HUDEP-2 (cell line): ENCODE measurements around the gene FILIP1.
"Not testable (repeated sequence)": the region's sequence is repeated elsewhere in the genome, so short reads cannot be mapped to it uniquely, and the experiment has no call there.

Experiments
- DNase-seq, 76 experiments: peaks; one replicate each; lab custom pipeline; 2025; ENCODE audit not compliant: unreplicated experiment in 76 of 76; lab: John Stamatoyannopoulos, UW

The FILIP1 gene

GRCh38 chr6:75422024-75422639, 71.5 kb downstream of the FILIP1 start:
- DNase-seq, result no peak

GRCh38 chr6:75421316-75422023, 72.1 kb downstream of the FILIP1 start:
- DNase-seq, result no peak

GRCh38 chr6:75419980-75420379, 73.6 kb downstream of the FILIP1 start:
- no peak for DNase-seq

DNA sequence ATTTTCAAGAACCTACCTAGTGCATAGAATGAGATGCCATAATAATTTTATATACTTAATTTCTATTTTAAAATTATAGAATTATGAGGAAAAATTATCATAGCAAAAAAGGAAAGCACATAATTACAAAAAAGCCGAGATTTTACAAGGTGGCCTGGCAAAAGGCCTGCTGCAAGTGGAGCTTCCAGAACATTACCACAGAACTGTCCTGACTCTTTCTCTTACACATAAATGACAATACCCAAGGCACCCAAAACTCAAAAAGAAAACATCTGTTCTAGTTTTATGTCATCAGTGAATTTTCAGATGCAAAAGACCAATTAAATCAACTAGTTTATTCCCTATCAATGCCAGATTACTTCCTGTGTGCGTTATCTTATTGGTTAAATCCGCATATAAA, 74.2 kb downstream of the FILIP1 start:
- DNase-seq, result no peak

- DNase-seq, result no peak
These were observed 75.4 kb downstream of the FILIP1 start for GRCh38 chr6:75418233-75418632.

GRCh38 chr6:75416443-75416842, 77.2 kb downstream of the FILIP1 start:
- no peak for DNase-seq

DNA sequence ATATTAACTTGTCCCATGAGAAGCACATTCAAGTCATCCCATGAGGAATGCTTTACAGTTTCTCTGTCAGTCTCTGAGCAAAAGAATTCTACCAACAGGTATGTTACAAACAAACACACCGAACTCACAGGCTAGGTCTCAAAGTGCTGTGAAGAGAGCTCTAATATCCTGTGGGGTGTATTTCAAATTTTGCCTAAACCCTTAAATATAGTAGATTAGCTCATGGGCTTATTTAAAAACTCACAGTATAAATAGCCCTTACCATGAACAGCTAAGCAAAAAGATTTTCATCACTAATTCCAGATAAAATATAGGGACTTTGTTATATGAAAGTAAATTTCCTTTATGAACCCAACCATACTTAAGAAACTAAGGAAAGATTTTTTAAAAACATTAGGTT, 77.8 kb downstream of the FILIP1 start:
- DNase-seq, result no peak

DNA sequence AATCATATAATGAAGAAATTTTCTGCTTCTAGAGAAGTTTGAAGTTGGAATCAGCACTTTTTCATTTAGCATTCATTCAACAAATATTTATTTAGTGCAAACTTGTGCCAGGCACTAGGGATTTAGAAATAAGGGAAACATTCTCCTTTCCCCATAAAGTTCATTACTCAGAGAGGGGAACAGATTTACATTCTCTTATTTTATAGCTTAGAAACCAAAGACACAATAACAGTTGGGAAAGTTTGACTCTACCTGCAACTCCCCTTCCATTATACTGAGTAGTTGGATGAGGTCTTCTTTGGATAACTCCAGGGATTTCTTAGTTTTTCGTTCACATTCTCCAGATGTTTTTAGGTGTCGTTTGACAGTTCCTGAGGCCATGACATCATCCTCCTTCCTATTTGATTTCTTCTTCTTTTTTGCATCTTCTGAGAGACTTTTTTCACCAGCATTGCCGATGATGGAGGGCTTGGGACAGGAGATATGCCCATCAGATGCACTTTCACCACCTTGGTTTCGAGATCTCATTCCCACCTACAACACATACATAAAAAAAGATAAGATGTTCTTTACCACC, 79.1 kb downstream of the FILIP1 start:
- no peak for DNase-seq

DNA sequence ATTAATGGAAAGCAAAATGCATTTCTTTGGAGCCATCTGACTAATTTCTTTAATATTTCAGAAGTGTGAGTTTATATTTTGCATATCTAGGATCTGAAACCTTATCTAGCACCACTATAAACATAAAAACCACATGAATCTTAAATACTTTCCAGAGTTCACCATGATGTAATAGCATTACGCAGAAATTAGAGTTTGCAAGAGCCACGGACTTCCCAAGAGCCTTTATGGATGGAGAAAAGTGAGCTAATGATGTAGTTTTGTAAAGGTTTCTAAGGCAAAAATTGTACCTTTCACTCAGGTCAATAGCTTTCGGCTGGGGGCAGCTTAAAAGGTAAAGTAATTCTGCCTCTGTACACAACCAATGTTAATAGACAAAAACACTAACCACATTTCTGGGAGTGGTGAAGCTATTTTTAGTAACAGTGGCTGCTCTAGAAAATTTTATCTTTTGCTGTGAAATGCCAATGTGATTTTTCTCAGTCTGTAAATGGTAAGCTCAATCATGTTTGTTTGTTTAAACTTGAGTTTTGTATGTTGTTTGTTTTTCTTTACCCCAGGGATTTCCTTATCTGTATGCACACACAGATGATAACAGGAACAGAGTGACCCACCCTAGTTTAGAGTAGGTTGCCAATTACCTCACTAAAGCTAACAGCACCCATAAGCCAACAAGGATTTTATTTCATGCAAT, 80.5 kb downstream of the FILIP1 start:
- no peak for DNase-seq

DNA sequence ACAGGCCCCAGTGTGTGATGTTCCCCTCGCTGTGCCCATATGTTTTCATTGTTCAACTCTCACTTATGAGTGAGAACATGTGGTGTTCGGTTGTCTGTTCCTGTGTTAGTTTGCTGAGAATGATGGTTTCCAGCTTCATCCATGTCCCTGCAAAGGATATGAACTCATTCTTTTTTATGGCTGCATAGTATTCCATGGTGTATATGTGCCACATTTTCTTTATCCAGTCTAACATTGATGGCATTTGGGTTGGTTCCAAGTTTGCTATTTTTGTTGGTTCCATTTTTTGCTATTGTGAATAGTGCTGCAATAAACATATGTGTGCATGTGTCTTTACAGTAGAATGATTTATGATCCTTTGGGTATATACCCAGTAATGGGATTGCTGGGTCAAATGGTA, 83.0 kb downstream of the FILIP1 start:
- DNase-seq, result not testable (repeated sequence)

GRCh38 chr6:75409928-75410327, 83.7 kb downstream of the FILIP1 start:
- DNase-seq, result no peak

DNA sequence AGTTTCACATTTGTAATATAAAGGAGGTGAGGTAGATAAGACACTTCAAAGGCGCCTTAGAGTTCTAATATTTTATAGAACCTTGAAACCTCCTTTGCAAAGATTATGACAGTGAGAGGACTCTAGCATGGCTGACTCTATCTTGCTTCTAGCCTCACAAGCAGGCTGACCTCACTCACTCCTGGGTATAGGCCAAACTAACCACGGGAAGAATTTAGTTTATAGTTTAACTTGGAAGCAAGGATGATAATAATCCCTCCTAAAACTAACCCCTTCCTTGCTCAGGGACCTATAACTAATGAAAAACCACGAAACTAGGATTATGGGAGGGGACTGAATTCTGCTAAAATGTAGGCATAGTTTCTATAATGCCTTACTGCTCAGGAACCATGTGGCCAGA, 84.3 kb downstream of the FILIP1 start:
- no peak for DNase-seq

DNA sequence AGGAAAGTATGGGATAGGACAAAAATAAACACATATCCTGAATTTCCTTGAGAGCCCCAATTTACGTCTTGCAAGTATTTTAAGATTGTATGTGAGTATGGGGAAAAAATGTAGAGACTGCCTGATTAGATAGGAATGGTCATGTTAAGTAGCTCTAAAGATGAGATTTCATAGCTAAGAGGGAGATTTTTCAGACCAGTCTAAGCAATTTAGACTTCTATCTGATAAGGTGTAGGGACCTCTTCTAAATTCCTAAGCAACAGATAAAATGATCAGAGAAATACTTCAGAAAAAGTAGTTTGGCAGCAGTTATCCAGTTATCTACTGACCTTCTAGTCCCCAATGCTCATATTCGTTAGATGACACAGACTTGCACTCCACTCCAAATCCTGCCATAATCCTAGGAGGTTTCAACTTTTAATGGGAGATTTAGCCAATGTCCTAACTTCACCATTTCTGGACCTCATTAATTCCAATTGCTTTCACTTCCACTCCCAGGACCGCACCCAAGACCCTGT, 90.0 kb downstream of the FILIP1 start:
- no peak for DNase-seq

- DNase-seq, result no peak
These were observed 91.3 kb downstream of the FILIP1 start for GRCh38 chr6:75402296-75402695.

GRCh38 chr6:75397656-75398465, 95.7 kb downstream of the FILIP1 start:
- DNase-seq, result no peak

DNA sequence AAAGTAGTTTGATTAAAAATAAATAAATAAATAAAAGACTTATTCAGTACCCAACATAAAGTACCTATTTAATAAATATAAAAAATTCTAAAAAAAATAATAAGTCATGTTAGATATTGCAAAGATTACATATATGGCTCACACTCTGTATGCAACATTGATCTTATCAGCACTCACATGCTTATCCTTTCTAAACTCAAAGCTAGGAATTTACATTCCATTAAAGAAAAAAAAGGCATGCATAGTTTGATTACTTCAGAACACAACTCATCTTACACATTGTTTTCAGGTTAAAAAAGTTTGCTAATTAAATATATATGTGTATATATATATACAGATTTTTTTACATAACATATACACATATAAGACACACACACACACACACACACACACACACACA, 96.4 kb downstream of the FILIP1 start:
- DNase-seq, result no peak

GRCh38 chr6:75396005-75396800, 97.4 kb downstream of the FILIP1 start:
- no peak for DNase-seq

- no peak for DNase-seq
These were observed 99.8 kb downstream of the FILIP1 start for GRCh38 chr6:75393806-75394205.

DNA sequence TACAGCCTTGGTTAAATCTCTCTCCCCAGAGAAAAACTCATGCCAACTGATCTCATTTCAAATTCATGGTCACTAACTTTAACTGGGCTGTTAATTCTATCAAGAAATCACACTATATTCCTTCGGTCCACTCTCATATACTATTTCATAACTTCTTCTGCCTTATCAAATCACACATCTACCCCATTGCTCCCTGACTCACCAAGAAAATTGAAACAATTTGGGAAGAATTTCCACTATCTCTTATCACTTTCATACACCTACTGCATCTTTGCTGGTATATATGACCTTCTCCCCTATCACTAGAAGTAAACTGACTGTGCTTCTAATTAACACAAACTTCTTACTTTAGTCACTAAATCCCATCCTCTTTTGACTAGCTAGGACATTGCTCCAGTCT, 102.3 kb downstream of the FILIP1 start:
- no peak for DNase-seq
